ENCODE data around the gene SLC25A20. TPM values are rescaled to one million over a fixed set of nuclear protein-coding genes. Genes with fewer than 3 reads are reported as not detected.

Gene SLC25A20
- total RNA-seq, 3 donors from 2014 or later, result 32.7 to 39.0 (median 36.9) TPM

GRCh38 chr3:48879307-48879993 lies 19.2 kb downstream of the SLC25A20 start:
- DNase-seq (no peak), ATAC-seq (no peak)
- TF ChIP-seq CTCF (IDR thresholded peaks at IDR 0.05), result no peak
- intact Hi-C loops (cut with DNase I, micrococcal nuclease), result no loop called here
- Histone ChIP-seq H3K4me3 (no peak overlapping the region), H3K4me1 (ENCODE audit: low read depth) (no peaks in the 10 kb centered on the region), H3K9me3 (no peaks in the 10 kb centered on the region), H3K36me3 (ENCODE audit: low read depth) (no peaks in the 10 kb centered on the region)

GRCh38 chr3:48877671-48878070 lies 21.0 kb downstream of the SLC25A20 start:
- intact Hi-C loops (cut with DNase I, micrococcal nuclease), result no loop called here
- Histone ChIP-seq H3K4me1 (ENCODE audit: low read depth) (no peaks in the 10 kb centered on the region), H3K36me3 (ENCODE audit: low read depth) (no peaks in the 10 kb centered on the region), H3K4me3 (no peak overlapping the region), H3K9me3 (no peaks in the 10 kb centered on the region)
- DNase-seq (no peak), ATAC-seq (no peak)
- TF ChIP-seq CTCF (IDR thresholded peaks at IDR 0.05), result no peak

- H3K9me3 ChIP-seq, result no peaks in the 10 kb centered on the region
- intact Hi-C loops (cut with DNase I, micrococcal nuclease), result no loop called here
- no peak overlapping the region for H3K4me3 ChIP-seq
- H3K36me3 ChIP-seq (ENCODE audit: low read depth), result no peaks in the 10 kb centered on the region
- no peak for ATAC-seq
- H3K4me1 ChIP-seq (ENCODE audit: low read depth), result no peaks in the 10 kb centered on the region
- no peak for TF ChIP-seq CTCF (IDR thresholded peaks at IDR 0.05)
- DNase-seq, result no peak
Measured at GRCh38 chr3:48863122-48863521, 35.6 kb downstream of the SLC25A20 start.

GRCh38 chr3:48859206-48859605 lies 39.5 kb downstream of the SLC25A20 start:
- intact Hi-C loops (cut with DNase I, micrococcal nuclease), result no loop called here
- Histone ChIP-seq H3K9me3 (no peaks in the 10 kb centered on the region), H3K36me3 (ENCODE audit: low read depth) (no peaks in the 10 kb centered on the region), H3K4me3 (no peak overlapping the region), H3K4me1 (ENCODE audit: low read depth) (peaks cover 14% of the 10 kb centered on the region)
- no peak for DNase-seq
- no peak for ATAC-seq
- no peak for TF ChIP-seq CTCF (IDR thresholded peaks at IDR 0.05)

- Histone ChIP-seq H3K4me3 (no peak overlapping the region), H3K9me3 (no peaks in the 10 kb centered on the region), H3K4me1 (ENCODE audit: low read depth) (peaks cover 19% of the 10 kb centered on the region), H3K36me3 (ENCODE audit: low read depth) (no peaks in the 10 kb centered on the region)
- ATAC-seq (no peak), DNase-seq (no peak)
- intact Hi-C loops (cut with DNase I, micrococcal nuclease), result no loop called here
- TF ChIP-seq CTCF (IDR thresholded peaks at IDR 0.05), result no peak
Measured at GRCh38 chr3:48858709-48859108, 40.0 kb downstream of the SLC25A20 start.

GRCh38 chr3:48857641-48858040 lies 41.0 kb downstream of the SLC25A20 start:
- ATAC-seq (no peak), DNase-seq (no peak)
- peaks cover 19% of the 10 kb centered on the region for H3K4me1 ChIP-seq (ENCODE audit: low read depth)
- no peaks in the 10 kb centered on the region for H3K9me3 ChIP-seq
- no peak for TF ChIP-seq CTCF (IDR thresholded peaks at IDR 0.05)
- intact Hi-C loops (cut with DNase I, micrococcal nuclease), result no loop called here
- H3K36me3 ChIP-seq (ENCODE audit: low read depth), result no peaks in the 10 kb centered on the region
- H3K4me3 ChIP-seq, result no peak overlapping the region
